GM18861 (cell line): ENCODE results near the gene PLXNA3.

Experiments
- ATAC-seq: cut with Tn5 transposase; IDR thresholded peaks from one replicate; pipeline ENCODE4 v1.9.1; 2021; ENCODE audit not compliant: unreplicated experiment

Gene PLXNA3

DNA sequence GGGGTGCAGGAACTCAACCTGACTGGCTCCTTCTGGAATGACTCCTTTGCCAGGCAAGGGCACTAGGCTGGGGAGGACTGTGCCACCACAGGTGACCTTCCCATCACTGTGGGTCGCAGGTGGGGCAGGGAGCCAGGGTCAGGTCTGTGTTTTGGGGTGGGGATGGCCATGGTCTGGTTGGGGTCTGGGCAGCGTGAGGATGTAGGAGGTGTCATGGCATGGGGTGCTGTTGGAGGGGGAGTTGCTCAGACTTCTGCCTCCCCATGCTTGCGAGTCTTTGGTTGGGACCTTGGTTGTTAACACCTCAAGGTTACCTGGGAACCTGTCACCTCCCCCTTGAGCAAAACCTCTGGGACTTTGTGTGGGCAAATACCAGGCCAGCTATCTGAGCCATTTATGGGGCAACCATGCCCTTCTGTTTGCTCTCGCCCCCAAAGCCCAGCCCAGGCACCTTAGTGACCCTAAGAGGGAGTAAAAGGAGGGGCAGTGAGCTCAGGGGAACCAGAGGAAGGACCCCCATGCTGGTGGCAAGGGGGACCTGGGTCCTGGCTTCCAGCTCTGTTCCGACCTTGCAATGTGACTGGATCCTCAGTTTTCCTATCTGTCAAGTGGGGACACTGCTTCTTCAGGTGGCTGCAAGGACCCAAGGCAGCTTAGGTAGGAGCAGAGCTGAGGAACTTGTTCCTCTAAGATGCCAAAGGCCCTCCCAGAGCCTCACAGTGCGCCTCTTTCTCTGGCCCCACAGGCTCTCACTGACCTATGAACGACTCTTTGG, 23.5 kb upstream of the PLXNA3 start:
- ATAC-seq: no peak

GRCh38 chrX:154435171-154435733, 22.8 kb upstream of the PLXNA3 start:
- ATAC-seq: no peak

- ATAC-seq: no peak
Measured at GRCh38 chrX:154436374-154436982, 21.6 kb upstream of the PLXNA3 start.

DNA sequence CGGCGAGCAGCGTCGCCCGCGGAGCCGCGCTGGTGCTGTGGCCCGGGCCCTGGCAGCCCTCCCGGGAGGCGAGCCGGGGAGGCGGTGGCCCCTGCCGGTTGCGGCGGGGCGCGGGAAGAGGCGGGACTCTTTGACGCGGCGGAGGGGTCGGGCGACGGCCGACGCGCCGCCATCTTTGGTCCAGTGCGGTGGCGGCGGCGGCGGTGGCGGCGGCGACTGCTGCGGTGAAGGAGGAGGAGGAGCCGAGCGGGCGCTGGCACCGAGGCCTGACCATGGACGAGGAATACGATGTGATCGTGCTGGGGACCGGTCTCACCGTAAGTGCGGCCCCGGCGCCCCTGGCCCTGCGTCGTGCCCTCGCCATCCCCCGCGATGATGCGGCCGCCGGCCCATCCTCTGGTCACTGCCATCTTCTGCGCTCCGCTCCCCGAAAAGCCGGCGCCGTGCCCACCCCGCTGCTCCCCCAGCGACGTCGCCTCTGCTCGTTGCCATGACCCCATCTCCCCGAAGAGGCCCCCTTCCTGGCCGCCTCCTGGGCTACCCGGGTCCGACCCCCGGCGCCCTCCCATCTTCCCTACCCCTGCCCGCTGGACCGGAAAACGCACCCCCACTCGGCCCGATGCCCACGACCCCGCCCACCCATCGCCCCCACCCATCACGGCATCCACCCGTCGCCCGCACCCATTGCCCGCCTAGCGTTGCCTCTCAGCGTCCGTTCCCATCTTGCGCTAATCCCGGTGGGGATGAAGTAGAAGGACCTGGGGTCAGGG, 20.9 kb upstream of the PLXNA3 start, which contains the start of gene GDI1:
GDI1 (plus strand) TSS at position 172 of the 770 bp plus-strand sequence; CDS start at position 273, 101 bp downstream.
- ATAC-seq: no peak

- no peak for ATAC-seq
Measured at GRCh38 chrX:154437971-154438893, 19.8 kb upstream of the PLXNA3 start.

DNA sequence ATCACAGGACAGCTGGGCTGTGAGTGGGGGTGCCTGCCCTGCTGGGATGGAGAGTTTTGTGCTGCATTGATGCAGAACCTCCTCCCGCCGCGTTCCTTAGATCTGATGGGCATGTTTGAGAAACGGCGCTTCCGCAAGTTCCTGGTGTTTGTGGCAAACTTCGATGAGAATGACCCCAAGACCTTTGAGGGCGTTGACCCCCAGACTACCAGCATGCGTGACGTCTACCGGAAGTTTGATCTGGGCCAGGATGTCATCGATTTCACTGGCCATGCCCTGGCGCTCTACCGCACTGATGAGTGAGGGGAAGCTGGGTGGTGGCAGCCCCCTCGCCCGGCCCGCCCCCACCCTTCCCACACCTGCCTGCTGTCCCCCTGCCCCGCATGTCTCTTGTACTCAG, 18.2 kb upstream of the PLXNA3 start:
- no peak for ATAC-seq

DNA sequence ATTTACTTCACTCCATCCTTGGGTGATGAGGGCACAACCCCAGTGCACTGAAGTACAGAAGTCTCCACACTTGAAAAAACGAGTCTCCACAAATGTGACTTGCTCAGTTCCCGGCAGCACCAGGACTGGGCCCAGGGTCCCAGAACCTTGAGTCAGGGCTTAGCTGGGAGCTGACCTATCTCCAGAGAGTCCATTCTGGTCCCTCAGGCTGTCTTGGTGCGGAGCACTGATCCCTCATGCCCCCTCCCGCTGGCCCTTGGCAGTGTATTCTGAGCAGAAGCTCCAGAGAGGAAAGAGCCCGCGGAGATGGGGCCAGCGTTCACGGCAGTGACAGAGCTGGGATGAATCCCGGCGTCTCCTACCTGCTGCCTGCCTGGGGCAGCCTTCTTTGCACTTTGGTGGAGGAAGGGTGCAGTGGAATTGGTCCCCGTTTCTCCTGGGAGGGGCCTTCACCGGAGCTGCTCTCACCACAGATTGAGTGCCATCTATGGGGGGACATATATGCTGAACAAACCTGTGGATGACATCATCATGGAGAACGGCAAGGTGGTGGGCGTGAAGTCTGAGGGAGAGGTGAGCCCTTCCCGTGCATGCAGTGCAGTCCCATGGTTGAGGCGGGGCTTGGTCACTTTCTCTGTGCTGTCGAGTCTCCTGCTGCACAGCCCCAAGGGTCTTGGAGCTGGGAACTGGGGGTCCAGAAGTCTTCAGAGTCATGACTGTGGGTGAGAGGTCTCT, 17.3 kb upstream of the PLXNA3 start:
- ATAC-seq: no peak

GRCh38 chrX:154441564-154441963, 16.5 kb upstream of the PLXNA3 start:
- ATAC-seq: no peak

- no peak for ATAC-seq
Measured at GRCh38 chrX:154441984-154442707, 15.9 kb upstream of the PLXNA3 start.

DNA sequence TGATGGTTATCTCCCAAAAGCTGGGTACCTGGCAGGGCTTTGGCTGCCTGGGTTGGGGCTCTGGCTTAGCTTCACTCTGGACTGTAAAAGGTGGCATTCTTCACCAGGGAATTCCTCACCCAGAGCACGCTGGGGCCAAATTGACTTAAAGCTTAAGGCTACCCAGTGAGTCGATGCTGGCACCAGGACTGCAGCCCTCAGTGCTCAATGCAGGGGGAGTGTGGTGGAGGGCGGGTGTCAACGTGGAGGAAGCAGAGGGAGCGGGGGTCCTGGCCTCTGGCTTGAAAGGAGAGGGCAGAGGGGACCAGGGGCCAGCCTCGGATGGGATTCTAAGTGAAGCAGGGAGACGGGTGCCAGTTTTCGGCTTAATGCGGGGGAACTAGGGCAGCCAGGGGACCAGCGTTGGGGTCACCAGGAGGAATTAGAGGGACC, 14.6 kb upstream of the PLXNA3 start:
- ATAC-seq: no peak

- ATAC-seq: peak; percentile 71
Measured at GRCh38 chrX:154443992-154444754, 13.9 kb upstream of the PLXNA3 start, which contains the start of gene FAM50A. FAM50A (plus strand) TSS chrX:154444141; CDS start chrX:154444236, 95 bp downstream.

- ATAC-seq: no peak
Measured at GRCh38 chrX:154444755-154445246, 13.3 kb upstream of the PLXNA3 start.

DNA sequence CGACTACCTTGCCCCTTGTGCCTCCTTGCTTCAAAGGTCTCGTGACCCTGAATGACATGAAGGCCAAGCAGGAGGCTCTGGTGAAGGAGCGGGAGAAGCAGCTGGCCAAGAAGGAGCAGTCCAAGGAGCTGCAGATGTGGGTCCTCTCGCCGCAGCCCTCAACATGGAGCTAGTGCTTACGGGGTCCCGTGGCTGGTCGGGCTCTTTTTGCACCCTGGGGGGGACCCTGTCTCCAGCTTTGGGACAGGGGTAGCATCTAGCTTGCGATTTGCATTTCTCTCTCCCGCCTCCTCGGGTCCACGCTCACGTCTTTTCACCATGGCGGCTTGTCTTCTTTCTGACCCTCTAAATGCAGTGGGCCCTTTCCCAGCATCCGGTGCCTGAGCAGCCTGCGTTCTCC, 12.3 kb upstream of the PLXNA3 start:
- no peak for ATAC-seq

GRCh38 chrX:154446430-154446829, 11.7 kb upstream of the PLXNA3 start:
- no peak for ATAC-seq

DNA sequence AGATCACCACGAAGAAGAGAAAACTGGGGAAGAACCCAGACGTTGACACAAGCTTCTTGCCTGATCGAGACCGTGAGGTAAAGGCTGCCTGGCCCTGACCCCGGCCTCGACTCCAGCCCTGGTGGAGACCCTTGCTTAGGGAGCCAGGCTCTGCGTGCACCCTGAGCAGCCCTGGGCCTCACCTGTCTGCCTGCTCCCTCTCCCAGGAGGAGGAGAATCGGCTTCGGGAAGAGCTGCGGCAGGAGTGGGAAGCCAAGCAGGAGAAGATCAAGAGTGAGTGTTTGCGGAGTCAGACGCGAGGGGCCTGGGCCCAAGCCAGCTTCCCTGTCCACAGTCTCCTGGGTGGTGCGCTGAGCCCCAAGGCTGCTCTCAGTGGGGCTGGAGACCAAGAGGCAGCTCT, 9.6 kb upstream of the PLXNA3 start:
- no peak for ATAC-seq

DNA sequence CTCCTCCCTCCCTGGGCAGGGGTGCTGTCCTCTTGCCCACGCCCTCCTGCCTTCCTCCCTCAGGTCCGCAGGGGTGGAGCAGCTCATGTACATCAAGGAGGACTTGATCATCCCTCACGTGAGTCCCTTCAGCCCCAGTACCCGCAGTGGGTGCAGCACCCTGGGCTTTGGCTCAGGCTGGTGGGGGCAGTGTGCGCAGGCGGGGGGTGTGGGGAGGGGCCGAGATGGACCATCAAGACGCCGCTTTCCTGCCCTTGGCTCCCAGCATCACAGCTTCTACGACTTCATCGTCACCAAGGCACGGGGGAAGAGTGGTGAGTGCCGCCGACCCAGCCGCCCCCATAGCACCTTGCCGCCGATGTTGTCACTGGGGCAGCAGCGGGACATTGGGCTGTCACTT, 8.5 kb upstream of the PLXNA3 start:
- no peak for ATAC-seq

DNA sequence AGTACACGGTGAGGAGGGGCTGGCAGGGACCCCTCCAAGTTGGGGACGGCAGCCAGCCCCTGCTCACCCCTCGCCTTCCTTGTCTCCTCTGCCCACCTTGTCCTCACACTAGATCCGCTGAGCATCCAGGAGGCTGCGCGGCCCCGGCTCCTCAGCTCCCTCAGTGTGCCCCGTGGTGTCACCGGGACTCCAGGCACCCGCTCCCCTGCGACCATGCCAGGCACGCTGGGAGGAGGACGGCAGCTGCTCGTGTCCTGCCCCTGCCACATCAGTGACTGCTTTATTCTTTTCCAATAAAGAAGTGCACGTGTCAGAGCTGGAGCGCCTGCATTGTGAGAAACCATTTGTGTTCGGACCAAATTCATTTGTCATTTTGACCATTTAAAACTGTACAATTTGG, 7.8 kb upstream of the PLXNA3 start:
- no peak for ATAC-seq

DNA sequence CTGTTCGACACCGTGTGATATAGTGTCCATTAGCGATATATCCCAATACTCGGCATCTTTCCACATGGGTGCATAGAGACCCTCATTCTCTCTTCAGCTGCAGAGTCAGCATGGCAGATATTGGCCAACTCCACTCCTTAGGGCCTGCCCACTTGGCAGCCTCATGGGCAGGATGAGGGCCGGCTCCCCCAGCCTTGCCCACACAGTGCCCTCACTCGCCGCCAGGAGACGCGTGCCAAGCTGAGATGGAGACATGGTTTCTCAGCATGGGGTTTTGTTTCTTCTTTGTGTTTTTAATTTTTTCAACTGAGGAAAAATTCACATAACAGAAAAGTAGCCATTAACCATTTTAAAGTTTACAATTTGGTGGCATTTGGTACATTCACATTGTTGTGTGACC, 5.3 kb upstream of the PLXNA3 start:
- no peak for ATAC-seq
